K562 (cell line): ENCODE measurements around the gene ABHD18. TPM values are rescaled to one million over a fixed set of nuclear protein-coding genes. Genes with fewer than 3 reads are reported as not detected.
A peak's percentile ranks its signal among the peaks of the same experiment; 100 is the strongest.
"Not testable (repeated sequence)": the region's sequence is repeated elsewhere in the genome, so short reads cannot be mapped to it uniquely, and the experiment has no call there.

Experiments
- ATAC-seq: fragments of 200-7000 bp; cut with Tn5 transposase; 3 replicates; pipeline ENCODE4 v1.9.1; 2020; ENCODE audit warnings: moderate library complexity
- BruUV-seq: library from RNA; stranded (reverse); fragments of 400-500 nt; replicated peaks from 2 replicates; lab custom pipeline; 2021; lab: Mats Ljungman, UMichigan
- CTCF ChIA-PET: fragments of 300-600 bp; formaldehyde crosslinking; extraction: SDS; loops from one replicate; lab custom pipeline; 2021; ENCODE audit warnings: low intra/inter-chr PET ratio; lab: Yijun Ruan, JAX
- POLR2A ChIA-PET: fragments of 300-600, 350-650 bp; sonication (Branson Sonifier 250); formaldehyde crosslinking; extraction: SDS; loops from one replicate; lab custom pipeline; 2021; ENCODE audit warnings: antibody characterized with exemption, inconsistent platforms; lab: Yijun Ruan, JAX
- DNase-seq, 4 experiments: peaks; one replicate each; pipeline versions ENCODE4 v3.0.0 to v3.0.0-alpha.2; 2011 to 2018; ENCODE audit warnings: low spot score in 3 of 4, mixed read lengths in 3 of 4; ENCODE audit errors: extremely low read depth in 1 of 4
- FAIRE-seq: peaks from 2 replicates; lab custom pipeline; 2011; peaks lifted over from hg19 to GRCh38; lab: Jason Lieb, UNC
- H2AFZ ChIP-seq: 2 replicates; pipeline ENCODE4 v1.6.0; 2011; ENCODE audit warnings: low read depth, low read length, control low read depth, inconsistent platforms
- H3K27ac ChIP-seq: fragments of 200-600 bp; 3 replicates; pipeline ENCODE4 v1.8.0; 2011; ENCODE audit warnings: low read depth, mild to moderate bottlenecking, control low read depth, inconsistent platforms, low read length, moderate library complexity, mixed read lengths; ENCODE audit errors: extremely low read depth
- H3K27me3 ChIP-seq, 2 experiments: fragments of 300-600 bp in 1 of 2; 2 replicates in 1 of 2; 3 replicates in 1 of 2; pipeline versions ENCODE4 v1.6.0 to v1.8.0; 2011; ENCODE audit warnings: inconsistent platforms in 2 of 2, low read length in 2 of 2, mild to moderate bottlenecking in 1 of 2, mixed read lengths in 1 of 2, moderate library complexity in 1 of 2; ENCODE audit not compliant: control insufficient read depth in 2 of 2, insufficient read depth in 2 of 2
- H3K36me3 ChIP-seq: fragments of 300-600 bp; 3 replicates; pipeline ENCODE4 v1.8.0; 2011; ENCODE audit warnings: mild to moderate bottlenecking, low read length, inconsistent platforms; ENCODE audit not compliant: control insufficient read depth, insufficient read depth
- H3K4me1 ChIP-seq, 2 experiments: fragments of 200-600 bp in 1 of 2; replicated peaks in 1 of 2; 2 replicates in 1 of 2; 3 replicates in 1 of 2; pipeline versions ENCODE4 v1.5.1 to v1.8.0; 2011; ENCODE audit warnings: inconsistent platforms in 2 of 2, low read length in 2 of 2, mild to moderate bottlenecking in 1 of 2, mixed read lengths in 1 of 2, moderate library complexity in 1 of 2; ENCODE audit not compliant: control insufficient read depth in 2 of 2, insufficient read depth in 2 of 2
- H3K4me2 ChIP-seq: 2 replicates; pipeline ENCODE4 v1.6.1; 2011; ENCODE audit warnings: low read length, control low read depth, inconsistent platforms, mixed read lengths; ENCODE audit not compliant: insufficient read depth
- H3K4me3 ChIP-seq: fragments of 200-600 bp; sonication (generic), shearing (Covaris generic); 2 replicates; pipeline ENCODE4 v1.5.1; 2016; ENCODE audit warnings: control low read depth, inconsistent platforms
- H3K79me2 ChIP-seq: fragments of 200-600 bp; 3 replicates; pipeline ENCODE4 v1.8.0; 2011; ENCODE audit warnings: low read length, inconsistent platforms; ENCODE audit not compliant: control insufficient read depth, insufficient read depth
- H3K9ac ChIP-seq, 2 experiments: 2 replicates each; pipeline versions ENCODE4 v1.6.0 to v1.6.1; 2011; ENCODE audit warnings: low read depth in 2 of 2, low read length in 2 of 2, control low read depth in 1 of 2, inconsistent platforms in 1 of 2, mild to moderate bottlenecking in 1 of 2, mixed read lengths in 1 of 2; ENCODE audit not compliant: insufficient read depth in 1 of 2
- H3K9me1 ChIP-seq: one replicate; pipeline ENCODE4 v1.6.0; 2011; ENCODE audit warnings: inconsistent platforms, mild to moderate bottlenecking, low read length, moderate library complexity; ENCODE audit not compliant: control insufficient read depth, insufficient read depth
- H3K9me3 ChIP-seq: replicated peaks from 2 replicates; pipeline ENCODE4 v1.5.1; 2011; ENCODE audit warnings: low read depth, low read length, inconsistent platforms; ENCODE audit not compliant: control insufficient read depth, insufficient read depth
- H4K20me1 ChIP-seq: replicated peaks from 2 replicates; pipeline ENCODE4 v1.6.1; 2011; ENCODE audit warnings: low read length, inconsistent platforms, mixed read lengths; ENCODE audit not compliant: control insufficient read depth, insufficient read depth
- BCOR ChIP-seq: fragments of 450-650 bp; IDR thresholded peaks from 2 replicates; pipeline ENCODE4 v1.6.1; 2016
- CC2D1A ChIP-seq: fragments of 450-650 bp; IDR thresholded peaks from 2 replicates; pipeline ENCODE4 v1.6.1; 2017; ENCODE audit warnings: mild to moderate bottlenecking
- EP400 ChIP-seq: fragments of 450-650 bp; IDR thresholded peaks from 2 replicates; pipeline ENCODE4 v1.6.1; 2017; ENCODE audit warnings: antibody characterized with exemption, mild to moderate bottlenecking, moderate library complexity
- ZNF384 ChIP-seq: IDR thresholded peaks from 2 replicates; pipeline ENCODE4 v1.6.1; 2012; ENCODE audit warnings: low read depth, low read length, improper control_type of control experiment
- WGBS: fragments of 100-300 bp; shearing (Covaris generic); methylation state at CpG from one replicate; pipeline ENCODE4 v1.1.6; 2016; ENCODE audit warnings: low coverage, mixed read lengths; ENCODE audit not compliant: insufficient coverage; ENCODE audit errors: missing lambda C conversion rate; 5-methylcytosine and 5-hydroxymethylcytosine counted together
- in situ Hi-C: fragments of 300-500 bp; cut with MboI; formaldehyde crosslinking; loops from 4 replicates; pipeline ENCODE4 v1.15.0; 2018; ENCODE audit warnings: inconsistent platforms, mixed read lengths
- intact Hi-C: fragments of 100-400 bp; cut with micrococcal nuclease; formaldehyde crosslinking; loops from 2 replicates; pipeline ENCODE4 v1.14.2; 2022
- polyA plus RNA-seq, 8 experiments: library from polyadenylated mRNA; depleted of rRNA in 4 of 8; stranded (reverse) in 5 of 8; unstranded in 3 of 8; fragments of >200 nt; fragmentation: Nextera tagmentation in 2 of 8; fragmentation: Illumina TruSeq in 1 of 8; extraction: Ambion mirVana in 2 of 8; extraction: Trizol in 1 of 8; gene quantifications; 2 replicates each; pipeline versions ENCODE4 v1.2.1 to v1.2.3, GENCODE V29; 2011 to 2014; ENCODE audit warnings: inconsistent platforms in 1 of 8, missing spikeins in 1 of 8
- total RNA-seq, 7 experiments: library from RNA; depleted of rRNA in 6 of 7; stranded (reverse); fragments of >200 nt in 6 of 7; fragmentation: Illumina TruSeq in 2 of 7; extraction: Trizol in 2 of 7; gene quantifications; 2 replicates each; pipeline versions ENCODE4 v1.2.1 to v1.2.3, GENCODE V29; 2011 to 2021; ENCODE audit warnings: low replicate concordance in 1 of 7
- TF ChIP-seq, protein P1 (sequence below): sonication (generic); formaldehyde crosslinking; IDR thresholded peaks from 2 replicates; pipeline ENCODE4 v1.8.1; 2023; ENCODE audit warnings: mild to moderate bottlenecking, missing genetic modification reagents

Gene ABHD18
- total and polyA plus RNA-seq, 9 of the 15 experiments (the other 6 are each of a cell fraction or from before 2014, with no cell fraction given) = 6.1 to 25.0 (median 16.0) TPM

DNA sequence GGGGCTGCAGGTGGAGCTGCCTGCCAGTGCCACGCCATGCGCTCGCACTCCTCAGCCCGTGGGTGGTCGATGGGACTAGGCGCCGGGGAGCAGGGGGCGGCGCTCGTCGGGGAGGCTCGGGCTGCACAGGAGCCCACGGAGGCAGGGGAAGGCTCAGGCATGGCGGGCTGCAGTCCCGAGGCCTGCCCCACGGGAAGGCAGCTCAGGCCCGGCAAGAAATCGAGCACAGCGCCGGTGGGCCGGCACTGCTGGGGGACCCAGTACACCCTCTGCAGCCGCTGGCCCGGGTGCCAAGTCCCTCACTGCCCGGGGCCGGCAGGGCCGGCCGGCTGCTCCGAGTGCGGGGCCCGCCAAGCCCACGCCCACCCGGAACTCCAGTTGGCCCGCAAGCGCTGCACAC, 82.3 kb downstream of the ABHD18 start:
- H3K9me3 ChIP-seq, CTCF ChIA-PET, H3K9ac ChIP-seq, BruUV-seq, H3K36me3 ChIP-seq, DNase-seq, POLR2A ChIA-PET, ATAC-seq, FAIRE-seq, H3K27me3 ChIP-seq, H3K4me3 ChIP-seq, H3K4me1 ChIP-seq, H2AFZ ChIP-seq, H3K4me2 ChIP-seq, H3K79me2 ChIP-seq, intact Hi-C loops, in situ Hi-C loops, H4K20me1 ChIP-seq, H3K9me1 ChIP-seq, H3K27ac ChIP-seq: not testable (repeated sequence)
- 90% methylated on average over 2 of the region's 34 CpGs for WGBS

DNA sequence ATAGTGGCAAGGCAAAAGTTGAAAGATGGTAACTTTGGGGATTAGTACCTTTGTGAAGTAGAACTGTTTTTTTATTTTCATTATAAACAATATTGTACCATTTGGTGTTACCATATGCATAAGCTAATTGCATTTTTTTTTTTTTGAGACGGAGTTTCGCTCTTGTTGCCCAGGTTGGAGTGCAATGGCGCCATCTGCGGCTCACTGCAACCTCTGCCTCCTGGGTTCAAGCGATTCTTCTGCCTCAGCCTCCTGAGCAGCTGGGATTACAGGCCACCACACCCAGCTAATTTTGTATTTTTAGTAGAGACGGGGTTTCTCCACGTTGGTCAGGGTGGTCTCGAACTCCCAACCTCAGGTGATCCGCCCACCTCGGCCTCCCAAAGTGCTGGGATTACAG, 86.0 kb downstream of the ABHD18 start:
- H3K4me3 ChIP-seq, H3K79me2 ChIP-seq, H3K4me1 ChIP-seq, in situ Hi-C loops, FAIRE-seq, H3K27me3 ChIP-seq, H3K9ac ChIP-seq, H3K36me3 ChIP-seq, H3K9me1 ChIP-seq, H3K9me3 ChIP-seq, H3K27ac ChIP-seq, BruUV-seq, H4K20me1 ChIP-seq, H3K4me2 ChIP-seq, CTCF ChIA-PET: not testable (repeated sequence)
- H2AFZ ChIP-seq = peak overlapping the region; percentile 1; the same call in 1 of the 2 replicates
- 29% methylated on average over 5 of the region's 10 CpGs for WGBS
- ATAC-seq = peak; percentile 73
- POLR2A ChIA-PET = interaction anchor here (0.6 to 1.1 kb wide), 3 partner anchors 9 to 20 kb away, joined by 3 to 6 read pairs (median 3); partner anchors contain the start of gene LARP1B
- intact Hi-C loops = loop anchor here (5.0 to 10.0 kb wide), 2 partner anchors 316 to 444 kb away; partner anchors contain the start of gene SLC25A31
- peak in 1 of 4 experiments; percentile 52 for DNase-seq
- TF ChIP-seq, protein P1, sequence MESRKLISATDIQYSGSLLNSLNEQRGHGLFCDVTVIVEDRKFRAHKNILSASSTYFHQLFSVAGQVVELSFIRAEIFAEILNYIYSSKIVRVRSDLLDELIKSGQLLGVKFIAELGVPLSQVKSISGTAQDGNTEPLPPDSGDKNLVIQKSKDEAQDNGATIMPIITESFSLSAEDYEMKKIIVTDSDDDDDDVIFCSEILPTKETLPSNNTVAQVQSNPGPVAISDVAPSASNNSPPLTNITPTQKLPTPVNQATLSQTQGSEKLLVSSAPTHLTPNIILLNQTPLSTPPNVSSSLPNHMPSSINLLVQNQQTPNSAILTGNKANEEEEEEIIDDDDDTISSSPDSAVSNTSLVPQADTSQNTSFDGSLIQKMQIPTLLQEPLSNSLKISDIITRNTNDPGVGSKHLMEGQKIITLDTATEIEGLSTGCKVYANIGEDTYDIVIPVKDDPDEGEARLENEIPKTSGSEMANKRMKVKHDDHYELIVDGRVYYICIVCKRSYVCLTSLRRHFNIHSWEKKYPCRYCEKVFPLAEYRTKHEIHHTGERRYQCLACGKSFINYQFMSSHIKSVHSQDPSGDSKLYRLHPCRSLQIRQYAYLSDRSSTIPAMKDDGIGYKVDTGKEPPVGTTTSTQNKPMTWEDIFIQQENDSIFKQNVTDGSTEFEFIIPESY (CRISPR knock-in tag) = peak; percentile 85
- peak; percentile 87 for TF ChIP-seq ZNF384
- TF ChIP-seq EP400 = peak; percentile 22; the same call in 1 of the 2 replicates
- TF ChIP-seq BCOR = 0 out of 2 replicates have a peak, but pooled peaks have one; percentile 15
- peak; percentile 69 for TF ChIP-seq CC2D1A
